ENCODE measurements around the gene BRAP. TPM values are rescaled to one million over a fixed set of nuclear protein-coding genes. Genes with fewer than 3 reads are reported as not detected.
A peak's percentile ranks its signal among the peaks of the same experiment; 100 is the strongest.

BRAP gene
- total RNA-seq, 2 experiments from 2014 or later, result 22.4 to 25.8 TPM

GRCh38 chr12:111599453-111600204 lies 86.1 kb downstream of the BRAP start:
- CTCF ChIA-PET, result no interaction called here
- Mint-ChIP-seq H3K4me1 (ENCODE audit: low read depth) (peaks cover 31% of the 10 kb centered on the region), H3K4me3 (peak overlapping the region; percentile 94), H3K36me3 (ENCODE audit: low read depth) (peaks cover 13% of the 10 kb centered on the region), H3K9me3 (no peaks in the 10 kb centered on the region), H3K27ac (peak overlapping the region; percentile 88), H3K27me3 (no peaks in the 10 kb centered on the region)
- Histone ChIP-seq H3K36me3 (ENCODE audit: insufficient read depth, low read length) (no peaks in the 10 kb centered on the region), H3K4me1 (ENCODE audit: insufficient read depth, low read length) (peaks cover 19% of the 10 kb centered on the region), H3K27me3 (ENCODE audit: control insufficient read depth in 1 of 2, insufficient read depth in 2 of 2, low read length in 2 of 2) (no peaks in the 10 kb centered on the region), H3K9me3 (ENCODE audit: control insufficient read depth in 1 of 2, insufficient read depth in 1 of 2, low read length in 2 of 2) (no peaks in the 10 kb centered on the region), H3K27ac (ENCODE audit: low read depth in 1 of 2, low read length in 2 of 2) (peak overlapping the region; percentile 83 to 88), H3K4me3 (ENCODE audit: low read length) (peak overlapping the region; percentile 92)
- peak; percentile 70 to 92 (median 80) for DNase-seq
- intact Hi-C loops (cut with DNase I, micrococcal nuclease), result loop anchor here (2.0 to 10.0 kb wide), 6 partner anchors 85 to 819 kb away; partner anchors contain the start of genes SH2B3 (in 2 of the 2), BRAP (in 1 of the 2) and PTPN11 (in 1 of the 2)
- TF ChIP-seq CTCF (IDR thresholded peaks at IDR 0.05), result no peak
- ATAC-seq (ENCODE audit: poor library complexity), result peak; percentile 69
- POLR2A ChIA-PET, result interaction anchor here (1.0 kb wide), 1 partner anchor 86 kb away, joined by 3 read pairs; the partner anchor contains the start of genes ACAD10 and BRAP

GRCh38 chr12:111598637-111599452 lies 86.9 kb downstream of the BRAP start, which contains the start of gene ATXN2:
TSS of gene ATXN2 (minus strand) at chr12:111599315. CDS start at chr12:111599034, 281 bp downstream.
- no peaks in the 10 kb centered on the region for H3K36me3 ChIP-seq (ENCODE audit: insufficient read depth, low read length)
- H3K4me1 ChIP-seq (ENCODE audit: insufficient read depth, low read length), result peaks cover 19% of the 10 kb centered on the region
- Mint-ChIP-seq H3K27ac (peak within 1 kb of the TSS; percentile 93), H3K27me3 (no peaks in the 10 kb centered on the region), H3K36me3 (ENCODE audit: low read depth) (peaks cover 13% of the 10 kb centered on the region), H3K4me3 (peak within 1 kb of the TSS; percentile 95), H3K9me3 (no peaks in the 10 kb centered on the region), H3K4me1 (ENCODE audit: low read depth) (peaks cover 37% of the 10 kb centered on the region)
- DNase-seq, result peak in 13 of 14 experiments; percentile 53 to 91 (median 68)
- H3K27me3 ChIP-seq (ENCODE audit: control insufficient read depth in 1 of 2, insufficient read depth in 2 of 2, low read length in 2 of 2), result no peaks in the 10 kb centered on the region
- intact Hi-C loops (cut with DNase I, micrococcal nuclease), result loop anchor here (2.0 to 10.0 kb wide), 6 partner anchors 86 to 820 kb away; partner anchors contain the start of genes SH2B3 (in 2 of the 2), BRAP (in 1 of the 2) and PTPN11 (in 1 of the 2)
- ATAC-seq (ENCODE audit: poor library complexity), result peak; percentile 61
- ChIA-PET POLR2A (interaction anchor here (1.0 kb wide), 1 partner anchor 86 kb away, joined by 3 read pairs; the partner anchor contains the start of genes ACAD10 and BRAP), CTCF (interaction anchor here (0.6 kb wide), 1 partner anchor 13 kb away, joined by 4 read pairs; no protein-coding TSS in a partner anchor)
- H3K4me3 ChIP-seq (ENCODE audit: low read length), result peak within 1 kb of the TSS; percentile 96
- peak within 1 kb of the TSS; percentile 83 to 88 for H3K27ac ChIP-seq (ENCODE audit: low read depth in 1 of 2, low read length in 2 of 2)
- no peak for TF ChIP-seq CTCF (IDR thresholded peaks at IDR 0.05)
- H3K9me3 ChIP-seq (ENCODE audit: control insufficient read depth in 1 of 2, insufficient read depth in 1 of 2, low read length in 2 of 2), result no peaks in the 10 kb centered on the region
